Stimulated activated naive CD8-positive, alpha-beta T cell treated with anti-CD3 and anti-CD28 coated beads, Interleukin-15, Interleukin-2, amounts not matched to agents 100 ng/mL and 50 ng/mL, for 24 hours (primary cell): ENCODE data around the gene MEAK7.

Source experiments
- H3K27ac Mint-ChIP-seq: one replicate; pipeline ENCODE4 v1.8.0; 2021; ENCODE audit warnings: mild to moderate bottlenecking, mixed read lengths
- H3K27me3 Mint-ChIP-seq: one replicate; pipeline ENCODE4 v1.8.0; 2021; ENCODE audit warnings: mixed read lengths
- H3K36me3 Mint-ChIP-seq: one replicate; pipeline ENCODE4 v1.8.0; 2021; ENCODE audit warnings: low read depth, mixed read lengths
- H3K4me1 Mint-ChIP-seq: one replicate; pipeline ENCODE4 v1.8.0; 2021; ENCODE audit warnings: low read depth, mixed read lengths
- H3K4me3 Mint-ChIP-seq: one replicate; pipeline ENCODE4 v1.8.0; 2021; ENCODE audit warnings: mild to moderate bottlenecking, mixed read lengths
- H3K9me3 Mint-ChIP-seq: one replicate; pipeline ENCODE4 v1.8.0; 2021; ENCODE audit warnings: mixed read lengths

The MEAK7 gene, protein sequence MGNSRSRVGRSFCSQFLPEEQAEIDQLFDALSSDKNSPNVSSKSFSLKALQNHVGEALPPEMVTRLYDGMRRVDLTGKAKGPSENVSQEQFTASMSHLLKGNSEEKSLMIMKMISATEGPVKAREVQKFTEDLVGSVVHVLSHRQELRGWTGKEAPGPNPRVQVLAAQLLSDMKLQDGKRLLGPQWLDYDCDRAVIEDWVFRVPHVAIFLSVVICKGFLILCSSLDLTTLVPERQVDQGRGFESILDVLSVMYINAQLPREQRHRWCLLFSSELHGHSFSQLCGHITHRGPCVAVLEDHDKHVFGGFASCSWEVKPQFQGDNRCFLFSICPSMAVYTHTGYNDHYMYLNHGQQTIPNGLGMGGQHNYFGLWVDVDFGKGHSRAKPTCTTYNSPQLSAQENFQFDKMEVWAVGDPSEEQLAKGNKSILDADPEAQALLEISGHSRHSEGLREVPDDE

DNA sequence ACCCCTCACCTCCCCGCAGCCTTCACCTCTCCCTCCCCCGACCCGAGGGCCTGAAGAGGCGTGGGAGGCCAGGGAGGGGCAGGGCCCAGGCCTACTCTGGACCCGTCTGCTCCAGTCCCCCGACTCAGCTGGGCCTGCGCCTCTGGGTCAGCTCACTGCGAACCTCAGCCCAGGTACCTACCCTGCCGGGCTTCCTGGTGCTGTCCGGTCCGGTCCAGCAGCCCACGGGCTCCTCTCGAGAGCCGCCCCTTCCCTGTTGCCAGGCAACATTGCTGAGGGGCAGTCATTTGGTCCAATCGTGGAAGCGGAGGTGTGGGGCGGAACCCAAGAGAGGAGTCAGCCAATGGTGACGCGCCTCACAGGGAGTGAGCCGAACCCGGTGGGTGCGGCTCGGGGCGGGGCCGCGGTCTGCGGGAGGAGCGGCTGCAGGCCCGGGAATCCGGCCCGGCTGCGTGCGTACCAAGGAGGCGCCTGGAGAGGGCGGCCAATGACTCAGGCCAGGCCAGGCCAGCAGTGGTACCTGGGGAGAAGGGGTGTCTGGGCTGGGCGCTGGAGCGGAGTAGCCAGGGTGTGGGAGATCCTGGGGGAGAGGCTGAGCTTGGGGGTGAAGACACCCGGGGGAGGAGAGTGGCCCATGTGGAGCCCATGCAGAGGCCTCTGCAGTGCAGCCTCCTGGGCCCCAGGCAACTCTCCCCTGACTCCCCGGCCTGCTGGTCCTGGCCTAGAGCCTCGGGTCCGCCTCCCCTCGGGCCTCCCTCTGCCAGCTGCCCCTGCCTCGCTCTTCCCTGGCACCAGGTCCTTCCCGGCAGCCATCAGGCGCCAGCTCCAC lies at the start of gene MEAK7:
Gene MEAK7 (minus strand): TSS at position 240 of the 829 bp plus-strand sequence. CDS start 6,573 bp downstream, outside the sequence.
- Mint-ChIP-seq H3K27ac (peak within 1 kb of the TSS; percentile 90), H3K4me1 (peaks cover 44% of the 10 kb centered on the region), H3K27me3 (no peaks in the 10 kb centered on the region), H3K4me3 (peak within 1 kb of the TSS; percentile 87), H3K36me3 (no peaks in the 10 kb centered on the region), H3K9me3 (no peaks in the 10 kb centered on the region)

DNA sequence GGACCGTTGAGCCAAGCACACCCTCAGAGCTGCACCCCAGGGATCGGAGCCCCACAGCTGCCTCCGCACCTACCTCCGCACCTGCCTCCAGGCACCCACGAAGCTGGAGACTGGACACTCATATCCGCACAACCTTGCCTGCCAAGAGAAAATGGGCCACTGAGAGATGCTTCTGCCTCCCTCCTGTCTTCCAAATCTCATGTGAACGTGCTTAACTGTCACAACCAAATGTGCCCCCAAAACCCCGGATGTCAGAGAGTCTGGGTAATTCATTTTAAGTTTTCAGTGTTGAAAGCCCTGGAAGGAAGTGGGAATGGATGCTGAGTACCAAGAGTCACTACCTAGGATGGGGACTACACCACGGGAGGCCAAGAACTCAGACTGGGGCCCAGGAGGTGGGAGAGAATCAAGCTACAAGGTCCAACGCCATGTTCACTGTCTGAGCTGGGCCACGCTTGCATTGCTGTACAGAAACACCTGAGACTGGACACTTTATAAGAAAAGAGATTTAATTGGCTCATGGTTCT lies 49.5 kb upstream of the MEAK7 start:
- Mint-ChIP-seq H3K9me3 (no peaks in the 10 kb centered on the region), H3K36me3 (peaks cover 8% of the 10 kb centered on the region), H3K4me1 (peaks cover 58% of the 10 kb centered on the region), H3K27ac (peak overlapping the region; percentile 92), H3K4me3 (peak overlapping the region; percentile 88), H3K27me3 (no peaks in the 10 kb centered on the region)

DNA sequence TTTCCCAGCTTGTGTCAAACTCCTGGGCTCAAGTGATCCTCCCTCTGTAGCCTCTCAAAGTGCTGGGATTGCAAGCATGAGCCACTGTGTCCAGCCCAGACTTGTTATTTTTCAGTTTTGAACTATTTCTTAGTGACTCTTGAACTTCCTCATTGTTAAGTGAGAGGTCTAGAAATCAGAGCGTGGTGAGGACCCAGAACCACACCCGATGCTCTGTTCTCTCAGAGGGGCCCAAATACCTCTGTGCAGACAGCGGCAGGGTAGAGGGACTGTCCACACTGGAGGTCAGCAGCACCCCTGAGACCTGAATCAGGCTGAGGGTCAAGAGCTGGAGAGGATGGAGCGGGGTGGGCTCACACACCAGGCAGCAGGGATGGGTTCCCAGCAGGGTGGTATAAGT lies 47.7 kb upstream of the MEAK7 start:
- Mint-ChIP-seq H3K36me3 (peaks cover 11% of the 10 kb centered on the region), H3K27ac (peak overlapping the region; percentile 82), H3K27me3 (no peaks in the 10 kb centered on the region), H3K4me3 (peak overlapping the region; percentile 88), H3K4me1 (peaks cover 69% of the 10 kb centered on the region), H3K9me3 (no peaks in the 10 kb centered on the region)

DNA sequence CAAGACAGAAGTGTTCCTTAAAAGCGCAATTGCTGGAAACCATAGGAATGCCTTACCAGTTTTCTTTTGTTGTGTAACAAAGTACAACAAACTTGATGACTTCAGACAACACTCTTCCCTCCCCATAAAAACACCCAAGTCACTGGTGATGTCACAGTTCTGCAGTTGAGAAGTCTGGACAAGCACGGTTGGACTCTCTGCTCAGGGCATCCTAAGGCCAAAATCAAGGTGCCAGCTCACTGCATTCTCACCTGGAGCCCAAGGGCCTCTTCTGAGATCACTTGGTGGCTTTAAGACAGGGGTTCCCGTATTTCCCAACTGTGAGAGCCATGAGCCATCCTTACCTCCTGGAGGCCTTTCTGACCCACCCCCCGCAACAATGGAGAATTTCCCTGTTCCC lies 45.6 kb upstream of the MEAK7 start:
- no peaks in the 10 kb centered on the region for H3K9me3 Mint-ChIP-seq
- peak overlapping the region; percentile 85 for H3K4me3 Mint-ChIP-seq
- peak overlapping the region; percentile 98 for H3K27ac Mint-ChIP-seq
- H3K4me1 Mint-ChIP-seq: peaks cover 83% of the 10 kb centered on the region
- no peaks in the 10 kb centered on the region for H3K27me3 Mint-ChIP-seq
- H3K36me3 Mint-ChIP-seq: peaks cover 20% of the 10 kb centered on the region

DNA sequence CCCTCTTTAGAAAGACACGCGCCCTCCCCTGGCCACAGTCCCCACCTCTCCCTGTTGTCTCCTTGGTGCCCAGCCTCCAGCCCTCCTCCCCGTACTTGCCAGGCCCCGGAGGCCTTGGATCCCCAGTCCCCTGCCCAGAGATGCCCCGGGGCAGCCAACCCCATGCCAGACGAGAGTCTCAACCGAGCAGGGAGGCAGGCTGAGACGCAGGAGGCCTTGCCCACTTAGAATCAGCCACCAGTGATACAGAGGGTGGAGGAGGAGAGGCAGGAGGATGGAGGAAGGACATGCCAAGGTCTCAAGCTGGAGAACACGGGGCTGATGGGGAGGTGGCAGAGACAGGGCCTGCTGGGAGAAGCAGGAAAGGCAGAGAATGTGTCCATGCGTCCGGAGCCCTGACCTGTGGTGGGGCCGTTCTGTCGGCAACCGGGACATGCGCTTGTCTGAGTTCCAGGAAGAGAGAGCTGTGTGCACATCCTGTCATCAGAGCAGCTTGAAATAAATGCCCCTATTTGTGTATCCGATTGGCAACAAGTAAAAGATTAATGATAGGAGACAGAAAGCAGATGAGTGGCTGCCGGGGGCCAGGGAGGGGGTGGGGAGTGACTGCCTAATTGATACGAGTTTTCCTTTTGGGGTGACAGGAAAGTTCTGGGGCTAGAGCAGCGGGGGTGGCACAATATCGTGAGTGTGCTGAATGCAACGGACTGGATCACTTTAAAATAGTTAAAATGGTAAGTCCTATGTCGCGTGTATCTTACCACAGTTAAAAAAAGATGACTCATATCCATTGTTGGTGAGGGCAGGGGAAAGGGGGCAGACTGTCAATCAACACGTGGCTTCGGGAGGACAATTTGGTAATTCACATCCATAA lies 44.7 kb upstream of the MEAK7 start:
- Mint-ChIP-seq H3K4me3 (peak overlapping the region; percentile 85), H3K9me3 (no peaks in the 10 kb centered on the region), H3K27ac (peak overlapping the region; percentile 98), H3K4me1 (peaks cover 84% of the 10 kb centered on the region), H3K27me3 (no peaks in the 10 kb centered on the region), H3K36me3 (peaks cover 20% of the 10 kb centered on the region)

DNA sequence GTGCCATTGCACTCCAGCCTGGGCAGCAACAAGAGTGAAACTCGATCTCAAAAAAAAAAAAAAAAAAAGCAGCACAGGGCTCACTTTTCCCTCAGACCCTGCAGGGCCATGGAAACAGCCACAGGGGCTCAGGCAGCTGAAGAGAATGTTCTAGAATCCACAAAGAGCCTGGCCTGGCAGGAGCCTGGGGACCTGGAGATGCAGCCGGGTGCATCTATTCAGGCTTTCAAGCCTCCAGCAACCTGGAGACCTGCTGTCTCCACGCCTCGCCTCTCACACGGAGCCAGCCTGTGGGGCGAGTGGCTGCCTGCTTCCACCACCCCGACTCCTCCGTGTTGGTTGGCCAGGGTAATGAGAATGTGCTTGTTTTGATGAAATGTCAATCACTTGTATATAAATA lies 44.0 kb upstream of the MEAK7 start:
- Mint-ChIP-seq H3K4me1 (peaks cover 84% of the 10 kb centered on the region), H3K9me3 (no peaks in the 10 kb centered on the region), H3K27me3 (no peaks in the 10 kb centered on the region), H3K27ac (peak overlapping the region; percentile 98), H3K4me3 (peak overlapping the region; percentile 85), H3K36me3 (peaks cover 20% of the 10 kb centered on the region)

DNA sequence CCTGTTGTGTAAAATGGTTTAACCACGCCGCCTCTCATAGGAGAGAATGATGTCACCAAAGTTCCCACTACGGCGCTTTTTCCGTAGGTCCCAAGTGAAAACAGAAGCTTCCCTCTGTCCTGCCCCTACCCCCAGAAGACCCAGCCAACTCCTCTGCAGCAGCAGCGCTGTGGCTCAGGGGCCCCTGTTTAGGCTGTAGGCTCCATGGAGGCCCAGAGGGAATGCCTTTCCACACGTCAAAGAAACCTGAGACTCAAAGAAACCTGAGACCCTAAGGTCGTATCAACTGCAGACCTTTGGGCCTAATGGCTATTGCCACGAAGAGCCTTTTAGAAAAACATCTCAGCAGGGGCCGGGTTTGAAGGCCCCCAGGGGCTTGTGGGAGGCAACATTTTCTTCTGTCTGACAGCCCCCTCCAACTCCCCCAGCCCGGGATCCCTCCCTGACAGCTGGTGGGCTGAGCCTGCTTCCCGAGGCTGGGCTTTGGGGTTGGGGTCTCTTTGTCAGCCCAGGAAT lies 43.1 kb upstream of the MEAK7 start:
- H3K27me3 Mint-ChIP-seq: no peaks in the 10 kb centered on the region
- peaks cover 78% of the 10 kb centered on the region for H3K4me1 Mint-ChIP-seq
- no peaks in the 10 kb centered on the region for H3K9me3 Mint-ChIP-seq
- peak overlapping the region; percentile 85 for H3K4me3 Mint-ChIP-seq
- peak overlapping the region; percentile 98 for H3K27ac Mint-ChIP-seq
- peaks cover 20% of the 10 kb centered on the region for H3K36me3 Mint-ChIP-seq

DNA sequence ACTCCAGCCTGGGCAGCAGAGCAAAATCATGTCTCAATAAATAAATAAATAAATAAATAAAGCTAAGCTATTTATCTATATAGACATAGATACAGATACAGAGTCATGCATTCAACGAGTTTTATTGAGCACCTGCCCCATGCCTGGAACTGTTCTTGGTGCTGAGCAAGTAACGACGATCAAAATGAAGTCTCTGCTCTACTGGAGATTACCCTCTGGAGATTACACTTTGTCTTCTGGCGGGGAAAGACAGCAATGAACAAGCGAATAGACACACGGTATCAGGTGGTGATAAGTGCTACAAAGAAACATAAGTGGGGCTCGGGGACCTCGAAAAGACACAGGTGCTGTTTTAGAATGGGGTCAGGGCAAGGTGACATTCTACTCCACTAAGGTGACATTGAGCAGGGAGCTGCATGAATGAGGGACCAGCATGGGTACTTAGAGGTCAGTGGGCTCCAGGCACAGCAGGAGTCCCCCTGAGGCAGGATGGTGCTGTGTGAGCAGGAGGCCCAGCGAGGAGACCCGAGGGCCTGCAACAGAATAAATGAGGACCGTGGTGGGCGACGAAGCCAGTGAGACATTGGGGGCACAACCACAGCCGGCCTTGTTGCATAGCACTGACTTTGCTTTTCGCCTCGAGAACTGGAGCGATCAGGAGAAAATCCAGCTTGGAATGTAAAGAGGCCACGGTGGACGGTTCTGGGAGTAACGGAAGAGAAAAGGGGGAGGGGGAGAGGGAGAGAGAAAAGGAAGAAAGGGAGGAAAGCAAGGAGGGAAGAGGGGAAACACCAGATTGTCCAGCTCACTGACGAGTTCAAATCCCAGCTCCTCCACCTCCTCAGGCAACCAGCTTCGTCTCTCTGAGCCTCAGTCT lies 42.4 kb upstream of the MEAK7 start:
- Mint-ChIP-seq H3K27ac (peak overlapping the region; percentile 98), H3K4me1 (peaks cover 71% of the 10 kb centered on the region), H3K36me3 (peaks cover 15% of the 10 kb centered on the region), H3K4me3 (peak overlapping the region; percentile 85), H3K27me3 (no peaks in the 10 kb centered on the region), H3K9me3 (no peaks in the 10 kb centered on the region)

DNA sequence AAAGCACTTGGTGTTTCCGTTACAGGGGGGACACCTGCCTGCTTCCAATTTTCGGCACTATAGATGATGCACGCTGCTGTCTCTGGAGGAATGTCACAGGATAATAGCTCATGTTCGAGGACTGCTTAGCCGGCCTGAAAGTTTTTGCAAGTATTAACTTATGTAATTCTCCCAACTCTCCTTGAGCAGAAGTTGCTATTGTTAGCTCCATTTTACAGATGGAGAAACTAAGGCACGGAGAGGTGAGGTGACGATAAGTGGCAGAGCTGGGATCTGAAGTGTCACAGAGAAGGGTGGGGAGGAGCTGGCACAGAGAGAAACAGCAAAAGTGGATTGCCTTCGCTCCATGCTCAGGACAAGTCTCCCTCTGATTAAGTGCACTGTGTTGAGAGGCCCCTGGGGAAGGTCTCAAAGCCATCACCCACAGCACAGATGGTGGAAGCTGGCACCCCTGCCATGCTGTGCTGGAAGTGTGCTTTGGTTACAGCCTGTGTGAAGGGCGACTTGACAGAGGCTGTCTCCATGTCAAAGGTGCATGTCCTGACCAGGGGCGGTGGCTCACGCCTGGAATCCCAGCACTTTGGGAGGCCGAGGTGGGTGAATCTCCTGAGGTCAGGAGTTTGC lies 40.8 kb upstream of the MEAK7 start:
- no peaks in the 10 kb centered on the region for H3K9me3 Mint-ChIP-seq
- peaks cover 64% of the 10 kb centered on the region for H3K4me1 Mint-ChIP-seq
- peaks cover 12% of the 10 kb centered on the region for H3K36me3 Mint-ChIP-seq
- no peaks in the 10 kb centered on the region for H3K27me3 Mint-ChIP-seq
- no peak overlapping the region for H3K27ac Mint-ChIP-seq
- H3K4me3 Mint-ChIP-seq: no peak overlapping the region

DNA sequence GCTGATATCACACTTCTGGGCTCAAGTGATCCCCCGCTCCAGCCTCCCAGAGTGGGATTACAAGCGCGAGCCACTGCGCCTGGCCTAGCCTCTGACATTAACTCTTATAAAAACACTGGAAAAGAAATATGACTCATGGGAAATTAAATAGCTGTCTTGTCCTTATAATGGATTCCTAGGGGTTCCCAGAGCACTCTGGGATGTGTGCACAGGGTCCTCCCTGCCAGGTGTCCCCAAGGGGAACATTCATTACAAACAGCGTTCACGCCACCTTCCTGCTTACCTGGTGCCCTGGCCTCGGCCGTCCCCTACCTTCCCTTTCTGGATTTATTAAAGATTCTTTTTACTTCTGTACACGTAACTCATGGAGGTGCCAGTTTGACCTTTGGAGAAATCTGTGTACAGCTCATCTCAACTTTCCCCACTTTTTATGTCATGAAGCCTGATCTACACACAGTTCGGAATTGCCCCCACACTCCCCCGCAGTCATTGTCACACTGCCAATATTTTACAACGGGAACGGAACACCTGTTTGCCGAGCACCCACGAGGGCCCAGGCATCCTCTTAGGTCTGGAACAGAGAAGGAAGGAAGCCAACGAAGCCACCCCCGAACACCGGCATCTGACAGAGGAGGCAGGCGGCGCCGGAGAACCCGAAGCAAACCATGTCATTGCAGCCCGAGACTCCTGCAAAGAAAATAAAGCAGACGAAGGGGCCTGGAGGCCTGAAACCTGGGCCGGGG lies 39.7 kb upstream of the MEAK7 start:
- H3K36me3 Mint-ChIP-seq: peaks cover 12% of the 10 kb centered on the region
- peaks cover 54% of the 10 kb centered on the region for H3K4me1 Mint-ChIP-seq
- peak overlapping the region; percentile 39 for H3K4me3 Mint-ChIP-seq
- H3K9me3 Mint-ChIP-seq: no peaks in the 10 kb centered on the region
- H3K27me3 Mint-ChIP-seq: no peaks in the 10 kb centered on the region
- H3K27ac Mint-ChIP-seq: peak overlapping the region; percentile 83

DNA sequence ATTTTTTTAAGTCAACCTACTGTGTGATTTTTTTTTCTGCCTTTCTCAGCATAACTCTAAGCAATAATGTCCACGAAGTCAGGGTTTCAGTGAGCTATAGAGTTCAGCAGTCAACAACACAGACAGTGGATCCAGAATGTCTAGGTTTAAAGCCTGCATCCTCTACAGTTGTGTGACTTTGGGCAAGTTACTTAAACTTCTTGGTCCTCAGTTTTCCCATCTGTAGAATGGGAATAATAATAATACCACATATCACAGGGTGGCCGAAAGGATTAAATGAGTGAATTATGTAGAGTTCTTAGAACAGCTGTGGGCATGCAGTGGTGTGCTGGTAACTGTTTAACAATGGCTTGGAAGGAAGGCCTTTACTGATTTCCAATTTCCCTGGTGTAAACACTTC lies 38.8 kb upstream of the MEAK7 start:
- Mint-ChIP-seq H3K27ac (no peak overlapping the region), H3K36me3 (peaks cover 12% of the 10 kb centered on the region), H3K4me3 (no peak overlapping the region), H3K27me3 (no peaks in the 10 kb centered on the region), H3K9me3 (no peaks in the 10 kb centered on the region), H3K4me1 (peaks cover 50% of the 10 kb centered on the region)

DNA sequence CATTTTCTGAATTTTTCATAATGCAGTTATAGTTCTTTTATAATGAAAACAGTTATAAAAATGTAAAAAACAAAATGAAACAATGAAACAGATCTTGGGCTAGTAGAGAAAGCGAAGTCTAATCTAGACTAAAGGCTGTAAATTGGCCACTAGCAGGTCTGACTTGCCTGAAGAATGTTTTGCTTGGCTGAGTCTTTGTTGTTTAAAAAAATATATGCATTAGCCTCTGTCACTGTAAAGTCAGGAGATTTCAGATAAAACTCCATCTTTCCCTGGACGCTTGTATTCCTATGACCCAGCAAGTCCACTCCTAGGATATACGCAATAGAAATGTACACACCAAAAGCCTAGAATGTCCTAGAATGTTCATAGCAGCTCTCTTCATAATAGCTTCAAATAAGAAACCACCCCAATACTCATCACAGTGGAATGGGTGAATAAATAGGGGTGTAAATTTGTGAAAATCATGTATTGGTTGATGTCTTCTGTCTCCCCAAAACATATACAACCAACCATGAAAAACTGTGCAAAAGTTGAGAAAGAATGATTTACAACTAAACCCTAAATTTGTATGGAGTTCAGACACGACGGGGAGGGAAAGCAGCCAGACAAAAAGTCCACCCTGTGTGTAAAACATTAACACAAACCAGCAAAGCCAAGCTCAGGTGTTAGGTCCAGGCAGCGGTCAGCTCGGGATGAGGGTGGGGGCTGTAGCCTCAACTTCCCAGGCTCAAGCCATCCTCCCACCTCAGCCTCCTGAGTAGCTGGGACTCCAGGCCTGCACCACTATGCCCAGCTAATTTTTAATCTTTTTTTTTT lies 37.7 kb upstream of the MEAK7 start:
- peaks cover 10% of the 10 kb centered on the region for H3K36me3 Mint-ChIP-seq
- H3K27ac Mint-ChIP-seq: peak overlapping the region; percentile 49
- peaks cover 41% of the 10 kb centered on the region for H3K4me1 Mint-ChIP-seq
- no peaks in the 10 kb centered on the region for H3K27me3 Mint-ChIP-seq
- no peak overlapping the region for H3K4me3 Mint-ChIP-seq
- no peaks in the 10 kb centered on the region for H3K9me3 Mint-ChIP-seq
